GM12865 (cell line): ENCODE measurements around the gene TBC1D17.

ENCODE experiments used
- DNase-seq: peaks from one replicate; pipeline ENCODE4 v3.0.0; 2010; ENCODE audit warnings: low read depth
- H3K4me3 ChIP-seq: 2 replicates; pipeline ENCODE4 v1.5.1; 2011; ENCODE audit warnings: mild to moderate bottlenecking, low read depth, low read length, control low read depth
- CTCF ChIP-seq: IDR thresholded peaks from 2 replicates; pipeline ENCODE4 v1.5.1; 2011; ENCODE audit warnings: low read length, control low read depth, low read depth, inconsistent platforms; ENCODE audit not compliant: insufficient read depth; ENCODE audit errors: missing control alignments

Gene TBC1D17

GRCh38 chr19:49877020-49877878, at the start of gene TBC1D17, which contains the start of gene AKT1S1:
TBC1D17 (plus strand) TSS chr19:49877702; CDS start chr19:49877724, 22 bp downstream.
AKT1S1 (minus strand) TSS chr19:49877355; CDS start chr19:49873295, 4,060 bp downstream.
- DNase-seq: peak; percentile 100
- no peak for TF ChIP-seq CTCF

GRCh38 chr19:49829200-49829599, 48.3 kb upstream of the TBC1D17 start:
- TF ChIP-seq CTCF: no peak
- no peak for DNase-seq
- no peak overlapping the region for H3K4me3 ChIP-seq

More at GRCh38 chr19:49877020-49877878, at the start of gene TBC1D17, which contains the start of gene AKT1S1:
- H3K4me3 ChIP-seq: peak within 1 kb of the TSS; percentile 89

- TF ChIP-seq CTCF: no peak
- DNase-seq: no peak
- no peak overlapping the region for H3K4me3 ChIP-seq
These were observed 47.8 kb upstream of the TBC1D17 start for GRCh38 chr19:49829721-49830120.

GRCh38 chr19:49830766-49831165, 46.7 kb upstream of the TBC1D17 start:
- no peak for TF ChIP-seq CTCF
- no peak for DNase-seq
- no peak overlapping the region for H3K4me3 ChIP-seq

- TF ChIP-seq CTCF: no peak
- no peak for DNase-seq
- no peak overlapping the region for H3K4me3 ChIP-seq
These were observed 45.9 kb upstream of the TBC1D17 start for GRCh38 chr19:49831592-49831991.

- TF ChIP-seq CTCF: no peak
- no peak for DNase-seq
- no peak overlapping the region for H3K4me3 ChIP-seq
These were observed 44.9 kb upstream of the TBC1D17 start for GRCh38 chr19:49832556-49832955.
